ENCODE results near the gene MDK. TPM values are rescaled to one million over a fixed set of nuclear protein-coding genes. Genes with fewer than 3 reads are reported as not detected.
A peak's percentile ranks its signal among the peaks of the same experiment; 100 is the strongest.

MDK gene
- total RNA-seq, 6 experiments from 2014 or later = 9.7 to 22.9 (median 18.9) TPM

DNA sequence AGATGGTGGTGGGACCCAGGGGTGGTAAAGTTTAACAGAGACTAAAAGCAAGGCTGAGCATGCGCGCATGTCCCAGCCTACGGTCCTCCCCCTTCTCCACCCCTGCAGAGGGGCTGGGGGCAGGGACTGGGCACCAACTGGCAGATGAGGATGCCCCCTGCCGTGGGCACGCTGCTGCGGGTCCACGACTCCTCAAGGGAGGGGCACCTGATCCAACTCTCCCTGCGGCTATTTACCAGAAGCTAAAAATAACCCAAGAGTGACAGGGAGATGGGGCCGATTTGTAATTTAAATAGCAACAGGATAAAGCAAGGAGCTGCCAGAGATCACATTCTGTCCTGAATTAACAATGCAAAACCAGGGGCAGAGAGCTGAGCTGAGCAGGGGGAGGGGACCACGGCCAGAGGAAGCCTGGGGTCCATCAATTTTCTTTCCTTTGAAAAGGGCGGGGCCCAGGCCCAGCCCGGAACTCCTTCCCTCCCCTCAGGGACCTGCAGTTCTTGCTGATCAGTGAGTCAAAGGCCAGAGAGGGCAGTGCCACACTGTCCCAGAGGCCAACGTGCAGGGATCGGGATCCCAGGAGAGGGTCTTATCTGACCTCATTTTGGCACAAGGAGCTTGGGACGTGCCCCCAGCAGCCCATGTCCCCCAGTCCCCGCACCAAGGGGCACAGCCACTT is 42.3 kb upstream of the MDK start:
- H3K27me3 Mint-ChIP-seq (ENCODE audit: insufficient read depth) = peaks cover 25% of the 10 kb centered on the region
- H3K36me3 Mint-ChIP-seq (ENCODE audit: low read depth) = no peaks in the 10 kb centered on the region
- TF ChIP-seq CTCF (IDR thresholded peaks at IDR 0.05) = 0 out of 2 replicates have a peak, but pooled peaks have one; percentile 6
- H3K4me3 Mint-ChIP-seq = peak overlapping the region; percentile 82
- peak overlapping the region; percentile 67 for H3K27ac Mint-ChIP-seq
- H3K9me3 Mint-ChIP-seq = no peaks in the 10 kb centered on the region
- DNase-seq = peak; percentile 13
- peaks cover 23% of the 10 kb centered on the region for H3K4me1 Mint-ChIP-seq (ENCODE audit: low read depth)

DNA sequence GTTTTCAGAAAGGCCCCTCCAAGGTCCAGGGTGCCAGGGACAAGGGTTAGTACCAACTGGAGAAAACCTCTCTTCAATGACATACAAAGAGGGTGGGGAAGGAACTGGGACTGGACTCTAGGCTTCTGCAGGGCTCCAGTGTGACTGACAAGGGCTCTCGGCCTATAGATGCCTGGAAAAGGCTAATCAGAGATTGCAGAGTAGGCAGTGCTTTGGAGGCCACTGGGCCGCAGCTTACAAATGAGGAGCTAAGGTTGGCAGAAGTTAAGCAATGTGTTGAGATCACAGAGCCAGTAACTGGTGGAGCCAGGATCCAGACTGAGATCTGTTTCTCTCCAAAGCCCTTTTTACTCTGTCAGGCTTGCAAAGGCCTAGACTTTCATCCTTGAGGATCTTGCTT is 41.7 kb upstream of the MDK start:
- Mint-ChIP-seq H3K36me3 (ENCODE audit: low read depth) (no peaks in the 10 kb centered on the region), H3K9me3 (no peaks in the 10 kb centered on the region), H3K27me3 (ENCODE audit: insufficient read depth) (peaks cover 21% of the 10 kb centered on the region), H3K4me3 (no peak overlapping the region), H3K4me1 (ENCODE audit: low read depth) (peaks cover 23% of the 10 kb centered on the region), H3K27ac (no peak overlapping the region)
- no peak for TF ChIP-seq CTCF (IDR thresholded peaks at IDR 0.05)
- DNase-seq = no peak

DNA sequence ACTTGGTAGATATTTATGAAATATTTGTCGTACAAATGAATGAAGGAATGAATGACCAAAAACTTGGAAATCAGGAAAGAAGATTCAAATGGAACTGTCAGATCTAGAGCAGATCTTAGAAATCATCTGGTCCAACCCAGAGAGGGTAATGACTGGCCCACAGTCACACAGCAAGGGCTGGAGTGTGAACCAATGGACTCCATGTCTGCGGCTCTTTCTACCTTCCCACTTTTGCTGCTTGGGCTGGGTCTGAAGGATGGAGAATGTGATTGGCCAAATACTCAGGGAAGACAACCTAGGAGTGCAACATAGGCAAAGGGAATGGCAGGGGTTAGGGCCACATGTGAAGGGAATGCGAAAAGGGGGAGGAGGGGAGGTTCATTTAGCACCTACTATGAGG is 40.0 kb upstream of the MDK start:
- no peak for TF ChIP-seq CTCF (IDR thresholded peaks at IDR 0.05)
- no peak overlapping the region for H3K4me3 Mint-ChIP-seq
- H3K27ac Mint-ChIP-seq = no peak overlapping the region
- H3K4me1 Mint-ChIP-seq (ENCODE audit: low read depth) = peaks cover 27% of the 10 kb centered on the region
- H3K27me3 Mint-ChIP-seq (ENCODE audit: insufficient read depth) = peaks cover 19% of the 10 kb centered on the region
- no peaks in the 10 kb centered on the region for H3K9me3 Mint-ChIP-seq
- no peaks in the 10 kb centered on the region for H3K36me3 Mint-ChIP-seq (ENCODE audit: low read depth)
- DNase-seq = no peak

- Mint-ChIP-seq H3K4me3 (no peak overlapping the region), H3K36me3 (ENCODE audit: low read depth) (no peaks in the 10 kb centered on the region), H3K4me1 (ENCODE audit: low read depth) (peaks cover 33% of the 10 kb centered on the region), H3K27ac (no peak overlapping the region), H3K27me3 (ENCODE audit: insufficient read depth) (peaks cover 17% of the 10 kb centered on the region), H3K9me3 (no peaks in the 10 kb centered on the region)
- no peak for DNase-seq
- TF ChIP-seq CTCF (IDR thresholded peaks at IDR 0.05) = no peak
These were observed 39.2 kb upstream of the MDK start for GRCh38 chr11:46342239-46342638.

DNA sequence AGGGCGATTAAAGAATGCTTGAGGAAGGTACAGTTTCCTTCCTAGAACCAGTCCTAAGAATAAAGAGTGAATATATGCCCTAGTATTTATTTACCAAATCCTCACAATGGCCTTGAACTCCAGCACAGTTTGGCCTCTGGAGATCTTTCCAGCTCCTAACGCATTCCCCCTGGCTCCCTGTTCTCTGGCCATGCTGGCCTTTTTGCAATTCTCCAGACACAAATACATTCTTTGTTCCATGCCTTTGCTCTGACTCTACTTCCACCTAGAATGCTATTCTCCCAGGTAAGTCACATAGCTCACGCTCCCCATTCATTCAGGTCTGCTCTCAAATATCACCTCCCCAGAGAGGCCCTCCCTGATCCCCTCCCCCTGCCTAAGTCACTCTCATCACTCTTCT is 37.9 kb upstream of the MDK start:
- DNase-seq = no peak
- peaks cover 29% of the 10 kb centered on the region for H3K4me1 Mint-ChIP-seq (ENCODE audit: low read depth)
- no peak overlapping the region for H3K4me3 Mint-ChIP-seq
- peaks cover 15% of the 10 kb centered on the region for H3K27me3 Mint-ChIP-seq (ENCODE audit: insufficient read depth)
- H3K27ac Mint-ChIP-seq = no peak overlapping the region
- H3K9me3 Mint-ChIP-seq = no peaks in the 10 kb centered on the region
- no peak for TF ChIP-seq CTCF (IDR thresholded peaks at IDR 0.05)
- H3K36me3 Mint-ChIP-seq (ENCODE audit: low read depth) = no peaks in the 10 kb centered on the region; the same call in 1 of the 2 replicates
